Measurements from ENCODE around the gene NFX1.

DNA sequence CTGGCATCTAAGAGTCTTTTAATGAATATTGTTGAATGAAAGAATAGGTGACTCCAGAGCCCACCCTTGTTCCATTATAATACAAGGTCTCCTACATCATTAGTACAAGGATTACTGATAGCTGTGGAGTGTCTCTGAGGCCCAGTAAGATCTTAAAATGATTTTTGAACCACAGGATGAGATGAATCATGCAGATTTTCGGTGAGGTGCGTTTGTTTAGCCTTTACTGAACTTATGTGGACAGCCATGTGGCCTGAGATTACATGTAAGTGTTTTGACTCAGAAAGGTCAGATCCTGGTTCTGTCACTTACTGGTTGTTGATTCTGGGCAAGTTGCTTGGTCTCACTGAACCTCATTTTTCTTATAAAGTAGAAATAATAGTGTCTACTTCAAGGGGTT lies 21.6 kb downstream of the NFX1 start:
- TF ChIP-seq, protein P1, sequence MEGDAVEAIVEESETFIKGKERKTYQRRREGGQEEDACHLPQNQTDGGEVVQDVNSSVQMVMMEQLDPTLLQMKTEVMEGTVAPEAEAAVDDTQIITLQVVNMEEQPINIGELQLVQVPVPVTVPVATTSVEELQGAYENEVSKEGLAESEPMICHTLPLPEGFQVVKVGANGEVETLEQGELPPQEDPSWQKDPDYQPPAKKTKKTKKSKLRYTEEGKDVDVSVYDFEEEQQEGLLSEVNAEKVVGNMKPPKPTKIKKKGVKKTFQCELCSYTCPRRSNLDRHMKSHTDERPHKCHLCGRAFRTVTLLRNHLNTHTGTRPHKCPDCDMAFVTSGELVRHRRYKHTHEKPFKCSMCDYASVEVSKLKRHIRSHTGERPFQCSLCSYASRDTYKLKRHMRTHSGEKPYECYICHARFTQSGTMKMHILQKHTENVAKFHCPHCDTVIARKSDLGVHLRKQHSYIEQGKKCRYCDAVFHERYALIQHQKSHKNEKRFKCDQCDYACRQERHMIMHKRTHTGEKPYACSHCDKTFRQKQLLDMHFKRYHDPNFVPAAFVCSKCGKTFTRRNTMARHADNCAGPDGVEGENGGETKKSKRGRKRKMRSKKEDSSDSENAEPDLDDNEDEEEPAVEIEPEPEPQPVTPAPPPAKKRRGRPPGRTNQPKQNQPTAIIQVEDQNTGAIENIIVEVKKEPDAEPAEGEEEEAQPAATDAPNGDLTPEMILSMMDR (IDR thresholded peaks at IDR 0.05), result no peak
- no peak for TF ChIP-seq POLR2A (IDR thresholded peaks at IDR 0.05)
